Pancreas (tissue), 10 donors: ENCODE measurements around the gene MTA1. TPM values are rescaled to one million over a fixed set of nuclear protein-coding genes. Genes with fewer than 3 reads are reported as not detected.

Experiments used
- ATAC-seq, 4 donors: fragments of 200-7000 bp; cut with Tn5 transposase; one replicate each; pipeline versions ENCODE4 v1.8.0 to v1.9.1; 2020; ENCODE audit warnings: mild to moderate bottlenecking in 4 of 4, moderate library complexity in 4 of 4
- DNase-seq, 6 donors: peaks; one replicate each; pipeline ENCODE4 v3.0.0-alpha.2; 2020
- FAIRE-seq: peaks from 2 replicates; lab custom pipeline; 2012; peaks lifted over from hg19 to GRCh38; lab: Jason Lieb, UNC
- H3K27ac ChIP-seq, 4 donors: fragments of 200-600 bp; sonication (generic); 1 replicate in 3 of 4; 2 replicates in 1 of 4; pipeline versions ENCODE4 v1.5.0 to v1.8.0; 2020
- H3K27me3 ChIP-seq, 4 donors: fragments of 200-600 bp; one replicate each; pipeline ENCODE4 v1.8.0; 2021
- H3K36me3 ChIP-seq, 3 donors: fragments of 200-600 bp; sonication (generic) in 1 of 3; one replicate each; pipeline versions ENCODE4 v1.5.0 to v1.8.0; 2020 to 2021
- H3K4me1 ChIP-seq, 3 donors: fragments of 200-600 bp; one replicate each; pipeline ENCODE4 v1.8.0; 2021
- H3K4me3 ChIP-seq, 4 donors: fragments of 200-600 bp; sonication (generic) in 2 of 4; one replicate each; pipeline versions ENCODE4 v1.5.0 to v1.8.0; 2020 to 2021
- H3K9me3 ChIP-seq, 4 donors: fragments of 200-600 bp; one replicate each; pipeline ENCODE4 v1.8.0; 2021
- CTCF ChIP-seq, 4 donors: fragments of 200-600 bp; sonication (generic) in 3 of 4; IDR thresholded peaks; one replicate each; pipeline versions ENCODE4 v1.5.0 to v1.8.0; 2021; ENCODE audit warnings: antibody characterized with exemption in 4 of 4
- WGBS, 2 donors: extraction: QIAGEN DNeasy Blood & Tissue Kit; methylation state at CpG; one replicate each; pipeline ENCODE4 v1.1.7; 2013; 5-methylcytosine and 5-hydroxymethylcytosine counted together
- intact Hi-C, 3 donors: fragments of 100-400 bp; cut with DNase I; formaldehyde crosslinking; loops; one replicate each; pipeline versions ENCODE4 v1.11.1 to v1.14.2; 2022
- polyA plus RNA-seq, 2 donors: library from polyadenylated mRNA; stranded (reverse); fragments of 200-250 nt; gene quantifications; one replicate each; pipeline ENCODE4 v1.2.3, GENCODE V29; 2013
- total RNA-seq, 6 donors: library from RNA; stranded (reverse); fragmentation: NEBNext Ultra II Directional in 4 of 6; extraction: Animal tissue kit (Norgen Biotek cat#: 25700) in 4 of 6; gene quantifications; one replicate each; pipeline versions ENCODE4 v1.2.1 to v1.2.4, GENCODE V29; 2021 to 2023
- donor health status: healthy with polysubstance abuse.
- donor health status: DM: no; HTN: no; CAD: no; lungs with moderate emphysema.
- donor health status: DM: no; HTN: no; CAD: no.
- donor health status: control.
- donor health status: control.
- donor health status: Bipolar disorder and iron deficiency.
- donor health status: DM: yes; HTN: yes; CAD: no.
- donor health status: DM: no; HTN: no; CAD: no.
- donor health status: DM: no; HTN: no; CAD: no.
- donor health status: DM: yes; HTN: yes; CAD: no.

MTA1 gene
- total and polyA plus RNA-seq, 8 donors = 34.8 to 138 (median 53.2) TPM

DNA sequence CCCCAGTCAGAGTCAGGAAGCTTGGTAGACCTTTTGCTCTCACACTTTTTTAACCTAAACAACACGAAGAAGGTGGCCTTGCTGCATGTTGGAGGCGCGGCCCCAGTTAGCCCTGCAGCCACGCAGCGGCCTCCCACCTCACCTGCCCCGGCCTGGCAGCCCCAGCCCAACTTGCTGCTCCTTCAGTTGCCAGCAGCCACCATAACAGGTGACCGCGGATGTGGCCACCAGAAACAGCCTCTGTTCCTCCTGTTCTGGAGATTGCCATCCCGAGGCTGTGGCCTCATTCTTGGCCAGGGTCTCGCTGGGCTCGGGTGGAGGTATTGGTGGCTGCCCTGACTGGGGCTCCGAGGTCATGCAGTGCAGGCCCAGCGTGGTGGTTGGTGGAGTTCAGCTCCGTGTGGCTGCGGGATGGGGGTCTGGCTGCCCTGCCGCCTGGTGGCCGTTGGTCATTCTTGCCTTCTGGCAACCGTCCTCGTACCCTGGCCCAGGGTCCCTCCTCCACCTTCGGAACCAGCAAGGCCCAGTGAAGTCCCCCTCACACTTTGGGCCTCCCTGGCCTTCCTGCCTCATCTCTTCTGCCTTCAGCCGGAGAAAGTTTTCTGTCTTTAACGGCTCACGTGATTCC lies 42.0 kb upstream of the MTA1 start:
- no peak for ATAC-seq
- Histone ChIP-seq H3K4me1 (no peaks in the 10 kb centered on the region), H3K36me3 (peaks cover 0 to 17% (median 0%) of the 10 kb centered on the region in 3 donors), H3K4me3 (no peak overlapping the region), H3K9me3 (no peaks in the 10 kb centered on the region), H3K27ac (no peak overlapping the region), H3K27me3 (no peaks in the 10 kb centered on the region)
- FAIRE-seq = no peak
- WGBS, 2 donors = 88 to 92% methylated on average over 23 of the region's 23 CpGs
- TF ChIP-seq CTCF (IDR thresholded peaks at IDR 0.05) = no peak
- intact Hi-C loops = no loop called here
- peak in 2 of 6 donors; percentile 17 to 54 for DNase-seq

- FAIRE-seq = no peak
- TF ChIP-seq CTCF (IDR thresholded peaks at IDR 0.05) = no peak
- H3K27ac ChIP-seq = no peak overlapping the region
- no peak overlapping the region for H3K4me3 ChIP-seq
- 71 to 72% methylated on average over 11 of the region's 11 CpGs for WGBS, 2 donors
- peak in 1 of 6 donors; percentile 14 for DNase-seq
- H3K36me3 ChIP-seq = peaks cover 0 to 21% (median 0%) of the 10 kb centered on the region in 3 donors
- no peaks in the 10 kb centered on the region for H3K27me3 ChIP-seq
- no peaks in the 10 kb centered on the region for H3K4me1 ChIP-seq
- no peaks in the 10 kb centered on the region for H3K9me3 ChIP-seq
- intact Hi-C loops = no loop called here
- ATAC-seq = no peak
These were observed 41.4 kb upstream of the MTA1 start for GRCh38 chr14:105378199-105378598.

- DNase-seq (peak in 1 of 6 donors; percentile 36), ATAC-seq (no peak), FAIRE-seq (no peak)
- H3K27ac ChIP-seq = no peak overlapping the region
- no peaks in the 10 kb centered on the region for H3K27me3 ChIP-seq
- H3K9me3 ChIP-seq = no peaks in the 10 kb centered on the region
- no peak for TF ChIP-seq CTCF (IDR thresholded peaks at IDR 0.05)
- no peaks in the 10 kb centered on the region for H3K4me1 ChIP-seq
- WGBS, 2 donors = 92 to 96% methylated on average over 17 of the region's 17 CpGs
- H3K4me3 ChIP-seq = no peak overlapping the region
- H3K36me3 ChIP-seq = peaks cover 0 to 21% (median 0%) of the 10 kb centered on the region in 3 donors
- intact Hi-C loops = no loop called here
These were observed 40.5 kb upstream of the MTA1 start for GRCh38 chr14:105378873-105379685.

GRCh38 chr14:105379946-105380345 lies 39.7 kb upstream of the MTA1 start:
- ATAC-seq (no peak), DNase-seq (peak in 3 of 6 donors; percentile 21 to 69 (median 45))
- intact Hi-C loops = no loop called here

More at GRCh38 chr14:105379946-105380345, 39.7 kb upstream of the MTA1 start:
- H3K9me3 ChIP-seq = no peaks in the 10 kb centered on the region
- no peaks in the 10 kb centered on the region for H3K27me3 ChIP-seq
- TF ChIP-seq CTCF (IDR thresholded peaks at IDR 0.05) = no peak
- WGBS, 2 donors = 96% methylated on average over 14 of the region's 14 CpGs
- FAIRE-seq = no peak
- no peak overlapping the region for H3K27ac ChIP-seq
- H3K4me3 ChIP-seq = no peak overlapping the region
- H3K36me3 ChIP-seq = peaks cover 0 to 29% (median 2%) of the 10 kb centered on the region in 3 donors
- H3K4me1 ChIP-seq = no peaks in the 10 kb centered on the region
